ENCODE results near the gene PTK6. TPM values are rescaled to one million over a fixed set of nuclear protein-coding genes. Genes with fewer than 3 reads are reported as not detected.
A peak's percentile ranks its signal among the peaks of the same experiment; 100 is the strongest.

PTK6 gene
- total RNA-seq, 4 donors from 2014 or later, result 8.3 to 109 (median 84.5) TPM

GRCh38 chr20:63558804-63559484 is 21.8 kb upstream of the PTK6 start:
- Histone ChIP-seq H3K36me3 (peaks cover 0 to 46% (median 0%) of the 10 kb centered on the region in 3 donors), H3K27ac (peak overlapping the region in 2 of 4 donors; percentile 26 to 60), H3K27me3 (no peaks in the 10 kb centered on the region), H3K4me3 (no peak overlapping the region), H3K9me3 (no peaks in the 10 kb centered on the region), H3K4me1 (peaks cover 0 to 18% (median 10%) of the 10 kb centered on the region in 4 donors)
- TF ChIP-seq, protein P1, sequence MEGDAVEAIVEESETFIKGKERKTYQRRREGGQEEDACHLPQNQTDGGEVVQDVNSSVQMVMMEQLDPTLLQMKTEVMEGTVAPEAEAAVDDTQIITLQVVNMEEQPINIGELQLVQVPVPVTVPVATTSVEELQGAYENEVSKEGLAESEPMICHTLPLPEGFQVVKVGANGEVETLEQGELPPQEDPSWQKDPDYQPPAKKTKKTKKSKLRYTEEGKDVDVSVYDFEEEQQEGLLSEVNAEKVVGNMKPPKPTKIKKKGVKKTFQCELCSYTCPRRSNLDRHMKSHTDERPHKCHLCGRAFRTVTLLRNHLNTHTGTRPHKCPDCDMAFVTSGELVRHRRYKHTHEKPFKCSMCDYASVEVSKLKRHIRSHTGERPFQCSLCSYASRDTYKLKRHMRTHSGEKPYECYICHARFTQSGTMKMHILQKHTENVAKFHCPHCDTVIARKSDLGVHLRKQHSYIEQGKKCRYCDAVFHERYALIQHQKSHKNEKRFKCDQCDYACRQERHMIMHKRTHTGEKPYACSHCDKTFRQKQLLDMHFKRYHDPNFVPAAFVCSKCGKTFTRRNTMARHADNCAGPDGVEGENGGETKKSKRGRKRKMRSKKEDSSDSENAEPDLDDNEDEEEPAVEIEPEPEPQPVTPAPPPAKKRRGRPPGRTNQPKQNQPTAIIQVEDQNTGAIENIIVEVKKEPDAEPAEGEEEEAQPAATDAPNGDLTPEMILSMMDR (IDR thresholded peaks at IDR 0.05), result no peak
- TF ChIP-seq POLR2A (IDR thresholded peaks at IDR 0.05), result no peak
- DNase-seq, result peak in 1 of 3 donors; percentile 75

- Histone ChIP-seq H3K4me1 (peaks cover 0 to 27% (median 18%) of the 10 kb centered on the region in 4 donors), H3K27ac (no peak overlapping the region), H3K36me3 (peaks cover 0 to 34% (median 0%) of the 10 kb centered on the region in 3 donors), H3K9me3 (no peaks in the 10 kb centered on the region), H3K4me3 (no peak overlapping the region), H3K27me3 (no peaks in the 10 kb centered on the region)
- no peak for TF ChIP-seq POLR2A (IDR thresholded peaks at IDR 0.05)
- TF ChIP-seq, protein P1 (IDR thresholded peaks at IDR 0.05), result no peak
- DNase-seq, result no peak
Measured at GRCh38 chr20:63557481-63557891, 20.3 kb upstream of the PTK6 start.

- Histone ChIP-seq H3K36me3 (peaks cover 0 to 29% (median 0%) of the 10 kb centered on the region in 3 donors), H3K4me1 (peaks cover 0 to 27% (median 18%) of the 10 kb centered on the region in 4 donors), H3K9me3 (no peaks in the 10 kb centered on the region), H3K27me3 (no peaks in the 10 kb centered on the region), H3K4me3 (no peak overlapping the region), H3K27ac (no peak overlapping the region)
- no peak for DNase-seq
- TF ChIP-seq, protein P1 (IDR thresholded peaks at IDR 0.05), result no peak
- no peak for TF ChIP-seq POLR2A (IDR thresholded peaks at IDR 0.05)
Measured at GRCh38 chr20:63556873-63557478, 19.8 kb upstream of the PTK6 start.

DNA sequence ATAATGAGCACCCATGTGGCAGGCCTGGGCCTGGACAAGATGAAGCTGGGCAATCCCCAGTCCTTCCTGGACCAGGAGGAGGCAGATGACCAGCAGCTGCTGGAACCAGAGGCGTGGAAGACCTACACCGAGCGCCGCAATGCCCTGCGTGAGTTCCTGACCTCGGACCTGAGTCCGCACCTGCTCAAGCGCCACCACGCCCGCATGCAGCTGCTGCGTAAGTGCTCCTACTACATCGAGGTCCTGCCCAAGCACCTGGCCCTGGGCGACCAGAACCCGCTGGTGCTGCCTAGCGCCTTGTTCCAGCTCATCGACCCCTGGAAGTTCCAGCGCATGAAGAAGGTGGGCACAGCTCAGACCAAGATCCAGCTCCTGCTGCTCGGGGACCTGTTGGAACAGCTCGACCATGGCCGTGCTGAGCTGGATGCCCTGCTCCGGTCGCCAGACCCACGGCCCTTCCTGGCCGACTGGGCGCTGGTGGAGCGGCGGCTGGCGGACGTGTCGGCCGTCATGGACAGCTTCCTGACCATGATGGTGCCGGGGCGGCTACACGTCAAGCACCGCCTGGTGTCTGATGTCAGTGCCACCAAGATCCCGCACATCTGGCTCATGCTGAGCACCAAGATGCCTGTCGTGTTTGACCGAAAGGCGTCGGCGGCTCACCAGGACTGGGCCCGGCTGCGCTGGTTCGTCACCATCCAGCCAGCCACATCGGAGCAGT is 18.6 kb upstream of the PTK6 start:
- Histone ChIP-seq H3K4me1 (peaks cover 0 to 27% (median 18%) of the 10 kb centered on the region in 4 donors), H3K27me3 (no peaks in the 10 kb centered on the region), H3K27ac (no peak overlapping the region), H3K9me3 (no peaks in the 10 kb centered on the region), H3K4me3 (no peak overlapping the region), H3K36me3 (peaks cover 0 to 18% (median 0%) of the 10 kb centered on the region in 3 donors)
- TF ChIP-seq, protein P1 (IDR thresholded peaks at IDR 0.05), result no peak
- TF ChIP-seq POLR2A (IDR thresholded peaks at IDR 0.05), result no peak
- DNase-seq, result no peak

DNA sequence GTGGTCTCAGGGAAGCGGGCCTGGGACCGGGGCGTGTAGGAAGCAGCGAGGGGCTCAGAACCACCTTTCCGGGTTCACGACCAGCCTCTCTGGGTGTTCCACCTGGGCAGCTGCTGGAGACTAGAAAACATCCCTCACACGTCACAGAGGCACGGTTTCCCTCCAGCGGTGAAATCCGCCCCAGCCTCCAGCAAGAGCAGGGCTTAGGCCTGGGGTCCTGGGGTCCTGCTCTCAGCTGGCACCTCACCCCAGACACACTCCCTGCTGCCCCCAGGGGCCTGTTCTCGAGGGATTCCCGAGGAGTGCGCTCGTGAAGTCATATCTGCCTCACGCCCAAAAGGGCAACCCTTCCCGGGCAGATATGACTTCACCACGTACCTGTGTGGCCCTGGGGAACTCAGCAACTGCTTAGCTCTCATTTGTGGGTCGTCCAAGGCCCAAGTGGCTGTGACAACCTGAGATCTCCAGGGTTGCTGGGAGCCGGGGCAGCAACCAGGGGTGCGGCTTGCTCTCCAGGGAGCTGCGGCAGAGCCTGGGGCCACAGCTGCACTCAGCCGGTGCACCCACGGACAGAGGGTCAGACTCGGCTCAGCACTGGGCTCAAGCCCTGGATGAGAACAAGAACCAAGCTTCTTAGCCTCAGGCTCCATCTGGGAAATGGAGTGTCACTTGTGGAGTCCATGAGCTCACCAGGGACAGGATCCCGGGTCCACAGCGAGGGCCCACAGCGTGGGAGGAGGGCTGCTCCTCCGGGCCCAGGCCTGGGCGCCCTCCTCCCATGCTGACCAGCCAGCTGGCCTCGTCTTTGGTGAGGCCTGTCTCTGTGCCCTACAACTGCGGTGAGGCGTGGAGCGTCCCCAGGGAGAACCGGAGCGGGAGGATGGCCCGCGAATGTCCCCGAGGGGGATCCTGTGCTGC is 17.4 kb upstream of the PTK6 start:
- peak overlapping the region in 2 of 4 donors; percentile 61 to 71 for H3K27ac ChIP-seq
- H3K27me3 ChIP-seq, result no peaks in the 10 kb centered on the region
- H3K9me3 ChIP-seq, result no peaks in the 10 kb centered on the region
- TF ChIP-seq, protein P1 (IDR thresholded peaks at IDR 0.05), result no peak
- TF ChIP-seq POLR2A (IDR thresholded peaks at IDR 0.05), result no peak
- peak in 1 of 3 donors; percentile 54 for DNase-seq
- H3K4me1 ChIP-seq, result peaks cover 0 to 27% (median 18%) of the 10 kb centered on the region in 4 donors
- H3K36me3 ChIP-seq, result peaks cover 0 to 6% (median 0%) of the 10 kb centered on the region in 3 donors
- H3K4me3 ChIP-seq, result peak overlapping the region; percentile 44 to 60 (median 54)

All from Peyer's patch (tissue), 4 donors.